SK-N-SH treated with all-trans-retinoic acid at 6 μM for 48 hours (cell line): ENCODE data around the gene BTG3.

Experiments used
- ATAC-seq: fragments of 200-7000 bp; cut with Tn5 transposase; 3 replicates; pipeline ENCODE4 v1.9.1; 2020; ENCODE audit warnings: mild to moderate bottlenecking, moderate library complexity
- ARNTL ChIP-seq: fragments of 450-650 bp; formaldehyde crosslinking; IDR thresholded peaks from 2 replicates; pipeline ENCODE4 v1.5.0; 2020; ENCODE audit warnings: low read depth, mild to moderate bottlenecking, moderate library complexity, borderline replicate concordance
- BACH2 ChIP-seq: fragments of 250-450 bp; sonication (Bioruptor Pico); IDR thresholded peaks from 2 replicates; pipeline ENCODE4 v1.9.0; 2021; ENCODE audit warnings: mild to moderate bottlenecking, borderline replicate concordance
- CREB5 ChIP-seq: fragments of 250-450 bp; sonication (Bioruptor Pico); IDR thresholded peaks from 2 replicates; pipeline ENCODE4 v1.5.1; 2020; ENCODE audit warnings: low read depth, mild to moderate bottlenecking, moderate library complexity
- CSDC2 ChIP-seq: fragments of 250-450 bp; sonication (Bioruptor Pico); IDR thresholded peaks from 2 replicates; pipeline ENCODE4 v1.5.0; 2020; ENCODE audit warnings: mild to moderate bottlenecking, moderate library complexity
- ESRRG ChIP-seq: fragments of 250-450 bp; sonication (Bioruptor Pico); IDR thresholded peaks from 2 replicates; pipeline ENCODE4 v1.6.1; 2021; ENCODE audit warnings: mild to moderate bottlenecking
- GLIS3 ChIP-seq: fragments of 250-450 bp; sonication (Bioruptor Pico); IDR thresholded peaks from 2 replicates; pipeline ENCODE4 v1.5.0; 2020; ENCODE audit warnings: mild to moderate bottlenecking, moderate library complexity
- ISL1 ChIP-seq: fragments of 250-450 bp; sonication (Bioruptor Pico); IDR thresholded peaks from 2 replicates; pipeline ENCODE4 v2.1.2; 2022; ENCODE audit warnings: mild to moderate bottlenecking, moderate library complexity
- OSR1 ChIP-seq: fragments of 250-450 bp; sonication (Bioruptor Pico); IDR thresholded peaks from 2 replicates; pipeline ENCODE4 v1.8.0; 2022; ENCODE audit warnings: moderate library complexity, mild to moderate bottlenecking, inconsistent platforms
- POU6F1 ChIP-seq: fragments of 250-450 bp; sonication (Bioruptor Pico); IDR thresholded peaks from 2 replicates; pipeline ENCODE4 v1.8.0; 2021; ENCODE audit warnings: low read depth, mild to moderate bottlenecking, moderate library complexity, borderline replicate concordance
- PPARA ChIP-seq: fragments of 250-450 bp; sonication (Bioruptor Pico); IDR thresholded peaks from 2 replicates; pipeline ENCODE4 v1.5.0; 2020; ENCODE audit warnings: mild to moderate bottlenecking, borderline replicate concordance
- RARB ChIP-seq: fragments of 250-450 bp; sonication (Bioruptor Pico); IDR thresholded peaks from 2 replicates; pipeline ENCODE4 v1.8.0; 2021; ENCODE audit warnings: mild to moderate bottlenecking, moderate library complexity
- TCF4 ChIP-seq: fragments of 250-450 bp; sonication (Bioruptor Pico); IDR thresholded peaks from 2 replicates; pipeline ENCODE4 v1.8.0; 2021; ENCODE audit warnings: mild to moderate bottlenecking, moderate library complexity, borderline replicate concordance
- TOX ChIP-seq: fragments of 250-450 bp; sonication (Bioruptor Pico); IDR thresholded peaks from 2 replicates; pipeline ENCODE4 v1.8.0; 2021; ENCODE audit warnings: mild to moderate bottlenecking, moderate library complexity, borderline replicate concordance
- TSHZ2 ChIP-seq: fragments of 250-450 bp; sonication (Bioruptor Pico); IDR thresholded peaks from 2 replicates; pipeline ENCODE4 v1.5.0; 2020; ENCODE audit warnings: mild to moderate bottlenecking, moderate library complexity
- ZFP3 ChIP-seq: fragments of 250-450 bp; sonication (Bioruptor Pico); IDR thresholded peaks from 2 replicates; pipeline ENCODE4 v1.5.0; 2020; ENCODE audit warnings: mild to moderate bottlenecking, moderate library complexity
- ZFP30 ChIP-seq: fragments of 450-650 bp; formaldehyde crosslinking; IDR thresholded peaks from 2 replicates; pipeline ENCODE4 v1.5.0; 2022; ENCODE audit warnings: mild to moderate bottlenecking, moderate library complexity
- ZNF565 ChIP-seq: fragments of 450-650 bp; formaldehyde crosslinking; conservative IDR thresholded peaks from 2 replicates; pipeline ENCODE4 v1.5.0; 2020; ENCODE audit warnings: low read depth, mild to moderate bottlenecking, moderate library complexity
- ZNF70 ChIP-seq: fragments of 450-650 bp; formaldehyde crosslinking; IDR thresholded peaks from 2 replicates; pipeline ENCODE4 v1.5.0; 2020; ENCODE audit warnings: mild to moderate bottlenecking, moderate library complexity
- ZNF8 ChIP-seq: fragments of 450-650 bp; formaldehyde crosslinking; IDR thresholded peaks from 2 replicates; pipeline ENCODE4 v1.5.0; 2020; ENCODE audit warnings: mild to moderate bottlenecking, moderate library complexity
- TF ChIP-seq, protein P1 (sequence below): fragments of 250-450 bp; sonication (Bioruptor Pico); IDR thresholded peaks from 2 replicates; pipeline ENCODE4 v1.5.1; 2021; ENCODE audit warnings: mild to moderate bottlenecking, moderate library complexity

BTG3 gene

GRCh38 chr21:17552410-17552809, 60.3 kb downstream of the BTG3 start:
- TF ChIP-seq RARB (CRISPR knock-in tag) (no peak), CREB5 (CRISPR knock-in tag) (no peak)
- no peak for ATAC-seq

GRCh38 chr21:17550671-17551308, 61.9 kb downstream of the BTG3 start:
- TF ChIP-seq ZNF565 (CRISPR knock-in tag) (no peak), BACH2 (CRISPR knock-in tag) (no peak), ISL1 (CRISPR knock-in tag) (no peak), GLIS3 (CRISPR knock-in tag) (no peak), TOX (CRISPR knock-in tag) (no peak), ZNF70 (CRISPR knock-in tag) (no peak), ZFP3 (CRISPR knock-in tag) (no peak), POU6F1 (CRISPR knock-in tag) (no peak), TSHZ2 (CRISPR knock-in tag) (no peak)
- TF ChIP-seq, protein P1, sequence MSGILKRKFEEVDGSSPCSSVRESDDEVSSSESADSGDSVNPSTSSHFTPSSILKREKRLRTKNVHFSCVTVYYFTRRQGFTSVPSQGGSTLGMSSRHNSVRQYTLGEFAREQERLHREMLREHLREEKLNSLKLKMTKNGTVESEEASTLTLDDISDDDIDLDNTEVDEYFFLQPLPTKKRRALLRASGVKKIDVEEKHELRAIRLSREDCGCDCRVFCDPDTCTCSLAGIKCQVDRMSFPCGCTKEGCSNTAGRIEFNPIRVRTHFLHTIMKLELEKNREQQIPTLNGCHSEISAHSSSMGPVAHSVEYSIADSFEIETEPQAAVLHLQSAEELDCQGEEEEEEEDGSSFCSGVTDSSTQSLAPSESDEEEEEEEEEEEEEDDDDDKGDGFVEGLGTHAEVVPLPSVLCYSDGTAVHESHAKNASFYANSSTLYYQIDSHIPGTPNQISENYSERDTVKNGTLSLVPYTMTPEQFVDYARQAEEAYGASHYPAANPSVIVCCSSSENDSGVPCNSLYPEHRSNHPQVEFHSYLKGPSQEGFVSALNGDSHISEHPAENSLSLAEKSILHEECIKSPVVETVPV: no peak
- ATAC-seq: no peak

- no peak for TF ChIP-seq CSDC2 (CRISPR knock-in tag)
- TF ChIP-seq ZNF565 (CRISPR knock-in tag): no peak
- TF ChIP-seq CREB5 (CRISPR knock-in tag): no peak
- no peak for TF ChIP-seq BACH2 (CRISPR knock-in tag)
- no peak for TF ChIP-seq TSHZ2 (CRISPR knock-in tag)
- TF ChIP-seq PPARA (CRISPR knock-in tag): no peak
- no peak for TF ChIP-seq TOX (CRISPR knock-in tag)
- TF ChIP-seq TCF4 (CRISPR knock-in tag): no peak
- no peak for TF ChIP-seq OSR1 (CRISPR knock-in tag)
- TF ChIP-seq ZFP30 (CRISPR knock-in tag): no peak
- no peak for TF ChIP-seq ESRRG (CRISPR knock-in tag)
- no peak for TF ChIP-seq ZFP3 (CRISPR knock-in tag)
- TF ChIP-seq ARNTL (CRISPR knock-in tag): no peak
- TF ChIP-seq, protein P1: no peak
- TF ChIP-seq ISL1 (CRISPR knock-in tag): no peak
- TF ChIP-seq ZNF8 (CRISPR knock-in tag): no peak
- ATAC-seq: no peak
These were observed 64.4 kb downstream of the BTG3 start for GRCh38 chr21:17548262-17548661.
